ENCODE results near the gene MINDY4. TPM values are rescaled to one million over a fixed set of nuclear protein-coding genes. Genes with fewer than 3 reads are reported as not detected.

The MINDY4 gene
- polyA plus RNA-seq = under 1 TPM in 2 of 3 donors, not detected in 1; 0.45 to 0.71 TPM

DNA sequence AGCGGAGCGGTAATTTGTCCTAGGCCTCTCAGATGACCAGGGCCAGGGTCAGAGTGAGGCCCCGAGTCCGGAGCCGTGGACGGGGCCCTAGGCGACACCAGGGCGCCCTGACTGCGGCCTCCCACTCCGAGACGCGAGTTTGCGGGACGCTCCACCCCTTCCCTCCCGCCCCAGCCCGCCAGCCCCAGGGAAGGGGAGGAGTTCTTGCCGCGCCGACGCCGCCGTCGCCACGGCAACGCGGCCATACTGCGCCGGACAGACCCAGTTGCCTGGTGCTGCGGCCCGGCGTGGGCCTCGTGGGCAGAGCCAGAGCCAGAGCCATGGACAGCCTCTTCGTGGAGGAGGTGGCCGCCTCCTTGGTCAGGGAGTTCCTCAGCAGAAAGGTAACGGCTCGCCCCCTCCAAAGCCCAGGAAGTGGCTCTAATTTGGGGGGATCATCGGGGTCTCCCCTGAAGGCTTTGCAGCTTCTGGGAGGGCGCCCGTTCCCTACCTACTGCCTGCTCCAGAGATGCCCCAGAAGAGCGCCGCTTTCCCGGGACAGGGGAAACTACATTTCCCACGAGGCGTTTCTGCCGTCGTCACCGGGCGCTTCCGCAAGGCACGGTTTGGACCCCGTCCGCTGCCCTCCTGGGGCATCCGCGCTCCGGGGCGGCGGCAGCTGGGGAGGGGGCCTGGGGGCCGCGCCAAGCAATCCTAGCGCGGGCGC lies at the start of gene MINDY4:
MINDY4 (plus strand) TSS at position 244 of the 706 bp plus-strand sequence; CDS start at position 321, 77 bp downstream.
- H3K4me1 Mint-ChIP-seq = peaks cover 7 to 10% of the 10 kb centered on the region in 2 donors

DNA sequence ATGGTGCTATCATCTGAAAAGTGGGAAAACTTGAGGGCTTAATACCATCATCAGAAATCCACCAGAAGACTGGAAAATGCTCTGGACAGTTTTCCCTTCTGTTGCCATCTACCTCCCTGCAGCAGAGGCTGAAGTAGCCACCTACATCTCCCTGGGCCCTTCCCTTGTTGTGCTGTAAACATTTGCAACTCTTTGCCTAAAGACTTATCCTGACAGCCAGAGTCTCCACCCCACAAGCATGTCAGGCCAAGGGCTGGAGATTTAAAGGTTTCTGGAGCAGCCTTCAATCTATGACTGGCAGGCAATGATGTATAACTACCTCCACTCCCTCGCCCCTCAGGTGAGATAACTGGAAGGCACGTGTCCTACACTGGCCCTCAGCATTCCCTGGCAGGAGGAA lies 49.0 kb upstream of the MINDY4 start:
- Mint-ChIP-seq H3K27ac (no peak overlapping the region), H3K36me3 (peaks cover 26 to 31% (median 28%) of the 10 kb centered on the region in 3 donors), H3K4me3 (no peak overlapping the region)

More for the DNA sequence above, at the start of gene MINDY4:
- peaks cover 2% of the 10 kb centered on the region in 3 donors for H3K27me3 Mint-ChIP-seq (ENCODE audit: low read depth in 3 of 3)
- H3K9me3 Mint-ChIP-seq = no peaks in the 10 kb centered on the region
- H3K4me3 Mint-ChIP-seq = peak within 1 kb of the TSS; percentile 85 to 91 (median 85)
- H3K36me3 Mint-ChIP-seq = no peaks in the 10 kb centered on the region
- H3K27ac Mint-ChIP-seq = peak within 1 kb of the TSS in 5 of 6 donors; percentile 17 to 82 (median 47)
- peak; percentile 55 to 67 (median 66) for DNase-seq

DNA sequence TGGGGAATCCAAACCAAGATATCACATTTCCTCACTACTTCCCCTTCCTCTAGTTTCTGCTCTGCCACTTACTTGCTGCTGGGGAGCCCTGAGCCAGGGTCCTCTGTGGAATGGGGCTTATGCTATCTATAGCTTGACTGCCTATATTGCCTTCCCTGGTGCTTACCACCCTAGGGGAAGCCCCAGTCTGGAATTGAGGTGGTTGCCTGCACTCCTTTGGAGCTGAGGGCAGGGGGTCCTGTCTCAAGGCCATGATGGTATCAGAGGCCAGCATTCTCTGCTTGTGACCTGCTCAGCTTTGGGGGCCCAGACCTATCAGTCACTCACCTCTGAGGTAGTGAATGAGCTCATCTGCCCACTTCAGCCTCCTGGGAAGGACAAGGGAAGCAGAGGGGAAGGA lies 48.5 kb upstream of the MINDY4 start:
- Mint-ChIP-seq H3K27me3 (ENCODE audit: low read depth in 3 of 3) (peaks cover 0 to 6% (median 0%) of the 10 kb centered on the region in 3 donors), H3K4me3 (no peak overlapping the region), H3K9me3 (peaks cover 7 to 32% (median 19%) of the 10 kb centered on the region in 6 donors), H3K27ac (no peak overlapping the region), H3K36me3 (peaks cover 23 to 29% (median 25%) of the 10 kb centered on the region in 3 donors), H3K4me1 (peaks cover 26 to 30% of the 10 kb centered on the region in 2 donors)
- no peak for DNase-seq

More for the DNA sequence above, 49.0 kb upstream of the MINDY4 start:
- H3K27me3 Mint-ChIP-seq (ENCODE audit: low read depth in 3 of 3) = peaks cover 0 to 3% (median 0%) of the 10 kb centered on the region in 3 donors
- no peak for DNase-seq
- peaks cover 9 to 35% (median 20%) of the 10 kb centered on the region in 6 donors for H3K9me3 Mint-ChIP-seq
- peaks cover 21 to 26% of the 10 kb centered on the region in 2 donors for H3K4me1 Mint-ChIP-seq

DNA sequence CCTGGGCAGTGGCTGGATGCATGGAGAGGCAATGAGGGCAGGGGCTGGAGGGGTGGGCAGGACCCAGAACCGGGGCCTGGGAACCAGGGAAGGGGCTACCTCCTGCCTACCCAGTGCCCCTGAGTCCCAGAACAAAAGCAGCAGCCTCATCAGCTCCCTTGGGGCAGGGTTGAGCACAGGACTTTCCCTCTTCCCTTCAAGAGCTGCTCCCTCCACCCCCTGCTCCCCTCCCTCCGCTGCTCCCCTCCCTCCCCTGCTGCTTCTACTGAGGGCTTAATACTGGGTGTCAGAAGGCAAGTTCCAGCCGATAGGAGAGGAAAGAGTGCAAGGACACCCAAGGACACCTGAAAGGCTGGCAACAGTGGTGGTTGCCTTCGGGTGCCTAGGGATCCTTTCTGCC lies 47.4 kb upstream of the MINDY4 start:
- Mint-ChIP-seq H3K4me3 (no peak overlapping the region), H3K27ac (no peak overlapping the region), H3K27me3 (ENCODE audit: low read depth in 3 of 3) (peaks cover 0 to 6% (median 0%) of the 10 kb centered on the region in 3 donors), H3K36me3 (peaks cover 12 to 18% (median 14%) of the 10 kb centered on the region in 3 donors), H3K4me1 (peaks cover 37 to 41% of the 10 kb centered on the region in 2 donors), H3K9me3 (peaks cover 2 to 21% (median 10%) of the 10 kb centered on the region in 6 donors)
- DNase-seq = no peak

DNA sequence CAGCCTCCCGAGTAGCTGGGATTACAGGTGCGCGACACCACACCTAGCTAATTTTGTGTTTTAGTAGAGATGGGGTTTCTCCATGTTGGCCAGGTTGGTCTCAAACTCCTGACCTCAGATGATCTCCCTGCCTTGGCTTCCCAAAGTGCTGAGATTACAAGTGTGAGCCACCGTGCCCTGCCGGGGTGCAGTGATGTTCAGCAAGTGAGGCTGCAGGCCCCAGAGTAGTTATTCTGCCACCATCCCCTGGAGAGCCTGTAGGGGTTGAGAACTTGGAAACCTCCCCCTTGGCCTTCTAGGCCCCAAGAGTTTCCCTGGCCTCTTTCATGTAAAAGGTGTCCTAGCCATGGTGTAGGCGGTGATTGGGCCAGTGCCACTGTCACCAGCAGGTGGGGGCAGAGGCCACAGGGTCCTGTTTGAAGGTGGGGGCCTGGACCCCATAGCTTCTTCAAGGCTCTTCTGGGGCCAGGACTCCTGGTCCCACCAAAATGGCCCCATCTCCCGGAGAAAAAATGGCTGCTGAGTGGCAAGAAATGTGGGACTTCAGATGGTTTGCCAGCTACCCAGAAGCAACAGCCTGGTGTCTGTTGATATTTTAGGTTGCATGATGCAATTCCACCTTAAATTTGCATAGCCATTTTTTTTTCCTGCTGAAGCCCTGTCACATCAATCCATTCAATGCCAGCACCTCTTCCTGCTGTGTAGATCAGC lies 44.8 kb upstream of the MINDY4 start:
- DNase-seq = peak in 1 of 3 donors; percentile 23
- Mint-ChIP-seq H3K36me3 (no peaks in the 10 kb centered on the region), H3K27me3 (ENCODE audit: low read depth in 3 of 3) (peaks cover 0 to 6% (median 3%) of the 10 kb centered on the region in 3 donors), H3K27ac (peak overlapping the region; percentile 68 to 94 (median 87)), H3K4me3 (peak overlapping the region; percentile 74 to 93 (median 86)), H3K9me3 (peaks cover 0 to 2% (median 0%) of the 10 kb centered on the region in 6 donors), H3K4me1 (peaks cover 39 to 45% of the 10 kb centered on the region in 2 donors)

DNA sequence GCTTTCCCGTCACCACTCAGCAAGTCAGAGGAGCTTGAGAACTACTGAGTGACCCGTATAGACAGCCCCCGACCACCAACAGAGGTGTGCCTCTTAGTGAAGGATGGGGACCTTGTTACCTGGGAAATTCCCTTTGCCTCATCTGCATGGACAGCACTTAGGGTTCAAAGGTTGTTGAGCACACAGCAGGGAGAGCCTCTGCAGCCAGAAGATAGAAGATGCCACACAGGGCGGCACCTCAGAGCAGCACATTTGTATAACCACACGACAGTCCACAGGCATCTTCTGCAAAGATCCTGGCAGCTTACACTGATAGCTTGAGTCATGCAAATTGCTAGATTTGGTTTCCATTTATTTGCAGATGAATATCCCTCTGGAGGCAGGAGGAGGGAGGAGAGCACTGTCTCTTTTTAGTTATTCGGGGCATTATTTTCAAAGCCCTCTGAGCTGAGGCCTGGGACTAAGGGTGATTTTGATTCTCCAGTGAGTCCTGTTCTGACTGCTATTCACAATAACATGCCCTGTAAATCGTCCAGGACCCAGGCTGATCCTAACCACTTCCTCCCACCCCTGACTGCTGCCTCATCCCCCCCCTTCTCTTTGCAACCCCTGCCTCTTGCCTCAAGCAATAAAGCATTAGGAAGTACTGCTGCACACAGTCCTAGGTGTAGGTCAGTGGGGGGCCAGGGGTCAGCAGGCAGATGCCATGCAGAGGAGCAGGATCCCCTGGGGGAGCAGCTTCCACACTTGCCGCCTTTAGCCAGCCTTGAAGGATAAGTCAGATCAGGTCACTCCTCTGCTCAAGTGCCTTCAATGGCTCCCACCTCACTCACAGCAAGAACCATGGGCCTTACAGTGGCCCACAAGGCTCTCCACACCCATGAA lies 43.9 kb upstream of the MINDY4 start:
- Mint-ChIP-seq H3K4me3 (peak overlapping the region; percentile 74 to 93 (median 86)), H3K9me3 (no peaks in the 10 kb centered on the region), H3K27ac (peak overlapping the region; percentile 72 to 94 (median 87)), H3K36me3 (no peaks in the 10 kb centered on the region), H3K4me1 (peaks cover 39 to 45% of the 10 kb centered on the region in 2 donors), H3K27me3 (ENCODE audit: low read depth in 3 of 3) (peaks cover 0 to 7% (median 3%) of the 10 kb centered on the region in 3 donors)
- peak; percentile 60 to 73 (median 61) for DNase-seq

DNA sequence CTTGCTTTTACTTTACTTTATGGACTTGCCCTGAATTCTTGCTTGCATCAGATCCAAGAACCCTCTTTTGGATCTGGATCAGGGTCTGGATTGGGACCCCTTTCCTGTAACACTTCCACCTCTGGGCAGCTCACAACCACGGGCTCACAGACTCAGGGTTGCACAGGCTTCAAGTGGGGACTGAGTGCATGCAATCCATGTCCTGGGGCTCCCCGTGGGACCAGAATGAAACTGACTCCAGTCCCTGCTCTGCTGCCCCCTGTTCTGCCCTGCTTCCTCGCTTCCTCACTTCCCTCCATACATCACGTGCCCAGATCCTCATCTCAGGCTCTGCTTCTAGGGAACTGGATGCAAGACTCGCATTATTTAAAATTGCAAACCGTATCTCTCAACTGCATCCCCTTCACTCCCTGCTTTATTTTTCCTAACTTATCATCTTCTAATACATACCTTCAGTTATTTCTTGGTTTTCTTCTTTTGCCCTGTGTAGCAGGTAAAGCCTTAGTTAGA lies 42.6 kb upstream of the MINDY4 start:
- no peaks in the 10 kb centered on the region for H3K36me3 Mint-ChIP-seq
- H3K27me3 Mint-ChIP-seq (ENCODE audit: low read depth in 3 of 3) = peaks cover 0 to 5% (median 3%) of the 10 kb centered on the region in 3 donors
- peak overlapping the region in 4 of 5 donors; percentile 15 to 74 (median 43) for H3K4me3 Mint-ChIP-seq
- DNase-seq = no peak
- H3K27ac Mint-ChIP-seq = peak overlapping the region; percentile 47 to 94 (median 74)
- H3K4me1 Mint-ChIP-seq = peaks cover 37 to 45% of the 10 kb centered on the region in 2 donors
- no peaks in the 10 kb centered on the region for H3K9me3 Mint-ChIP-seq

DNA sequence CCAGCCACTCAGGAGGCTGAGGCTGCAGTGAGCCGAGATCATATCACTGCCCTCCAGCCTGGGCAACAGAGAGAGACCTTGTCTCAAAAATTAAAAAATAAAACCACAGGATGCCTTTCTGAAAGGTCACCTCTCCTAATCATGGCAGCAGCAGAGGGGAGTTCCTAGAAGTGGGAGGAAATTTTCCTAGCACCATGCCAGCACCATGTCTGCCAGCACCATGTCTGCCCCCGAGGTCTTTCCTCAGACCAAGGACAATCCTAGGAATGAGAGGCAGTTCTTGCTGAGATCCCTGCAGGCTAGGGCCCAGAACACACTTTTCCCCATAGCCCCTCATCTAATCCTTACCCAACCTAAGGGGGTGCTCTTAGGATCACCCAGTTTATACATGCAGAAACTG lies 41.6 kb upstream of the MINDY4 start:
- Mint-ChIP-seq H3K4me1 (peaks cover 37 to 45% of the 10 kb centered on the region in 2 donors), H3K27me3 (ENCODE audit: low read depth in 3 of 3) (peaks cover 0 to 6% (median 3%) of the 10 kb centered on the region in 3 donors), H3K4me3 (no peak overlapping the region), H3K9me3 (no peaks in the 10 kb centered on the region), H3K27ac (peak overlapping the region in 1 of 6 donors; percentile 22), H3K36me3 (no peaks in the 10 kb centered on the region)
- DNase-seq = no peak

DNA sequence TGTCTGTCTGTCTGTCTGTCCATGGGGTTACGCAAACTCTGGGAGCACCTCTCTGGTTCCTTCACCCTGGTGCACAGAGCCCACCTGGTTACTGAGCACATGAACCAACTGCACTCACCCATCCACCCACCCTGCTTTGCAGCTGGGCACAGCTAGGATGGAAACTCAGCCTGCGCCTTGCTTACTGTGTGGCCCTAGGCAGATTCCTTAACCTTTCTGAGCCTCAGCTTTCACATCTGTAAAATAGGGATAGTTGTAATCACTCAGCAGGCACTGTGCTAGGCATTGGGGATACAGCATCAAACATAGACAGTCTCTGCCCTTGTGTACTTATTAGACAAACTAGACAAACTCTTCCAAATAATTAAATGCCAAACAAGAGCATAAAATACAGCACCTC lies 41.1 kb upstream of the MINDY4 start:
- H3K27me3 Mint-ChIP-seq (ENCODE audit: low read depth in 3 of 3) = peaks cover 0 to 7% (median 3%) of the 10 kb centered on the region in 3 donors
- H3K9me3 Mint-ChIP-seq = no peaks in the 10 kb centered on the region
- H3K4me1 Mint-ChIP-seq = peaks cover 35 to 41% of the 10 kb centered on the region in 2 donors
- no peaks in the 10 kb centered on the region for H3K36me3 Mint-ChIP-seq
- no peak overlapping the region for H3K4me3 Mint-ChIP-seq
- no peak for DNase-seq
- peak overlapping the region in 1 of 6 donors; percentile 22 for H3K27ac Mint-ChIP-seq

DNA sequence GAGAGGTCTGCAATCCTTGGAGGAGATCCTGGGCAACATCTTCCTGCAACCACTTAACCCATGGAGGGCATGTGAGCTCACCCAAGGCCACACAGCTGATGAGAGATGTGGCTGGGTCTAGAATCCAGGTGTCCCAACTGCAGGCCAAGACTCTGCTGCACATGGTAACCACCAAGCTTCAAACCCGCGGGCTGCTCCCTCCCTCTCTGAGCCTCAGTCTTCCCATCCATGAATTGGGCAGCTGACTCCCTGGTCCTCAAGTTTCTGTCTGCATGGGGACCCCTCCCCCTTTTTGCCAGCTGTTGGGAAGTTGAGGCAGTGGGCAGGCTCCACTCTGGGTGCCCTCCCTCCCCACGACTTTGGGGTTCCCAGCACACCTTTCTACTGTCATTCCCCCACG lies 40.2 kb upstream of the MINDY4 start:
- Mint-ChIP-seq H3K4me3 (no peak overlapping the region), H3K9me3 (no peaks in the 10 kb centered on the region), H3K27me3 (ENCODE audit: low read depth in 3 of 3) (peaks cover 0 to 7% (median 5%) of the 10 kb centered on the region in 3 donors), H3K4me1 (peaks cover 30 to 32% of the 10 kb centered on the region in 2 donors), H3K36me3 (no peaks in the 10 kb centered on the region), H3K27ac (no peak overlapping the region)
- DNase-seq = no peak

DNA sequence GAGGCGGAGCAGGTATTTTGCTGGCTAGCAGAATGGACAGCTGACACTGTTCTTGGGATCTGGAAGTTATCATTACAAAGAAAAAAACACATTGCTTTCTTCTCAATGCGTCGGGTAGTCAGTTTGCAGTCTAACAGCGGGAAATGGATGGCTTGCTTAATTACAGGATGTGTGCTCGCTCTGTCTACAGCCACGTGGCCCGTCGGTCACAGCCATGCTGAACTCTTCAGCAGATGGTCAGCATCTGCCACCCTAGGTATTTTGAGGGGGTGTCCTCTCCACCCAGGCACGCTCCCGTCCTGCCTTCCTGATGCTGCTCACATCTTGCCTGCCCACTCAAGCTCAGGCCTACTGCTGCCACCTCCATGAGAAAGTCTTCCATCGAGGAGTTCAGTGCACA lies 39.6 kb upstream of the MINDY4 start:
- Mint-ChIP-seq H3K27me3 (ENCODE audit: low read depth in 3 of 3) (peaks cover 0 to 10% (median 5%) of the 10 kb centered on the region in 3 donors), H3K9me3 (no peaks in the 10 kb centered on the region), H3K4me3 (no peak overlapping the region), H3K36me3 (no peaks in the 10 kb centered on the region), H3K27ac (no peak overlapping the region), H3K4me1 (peaks cover 24 to 31% of the 10 kb centered on the region in 2 donors)
- DNase-seq = no peak

DNA sequence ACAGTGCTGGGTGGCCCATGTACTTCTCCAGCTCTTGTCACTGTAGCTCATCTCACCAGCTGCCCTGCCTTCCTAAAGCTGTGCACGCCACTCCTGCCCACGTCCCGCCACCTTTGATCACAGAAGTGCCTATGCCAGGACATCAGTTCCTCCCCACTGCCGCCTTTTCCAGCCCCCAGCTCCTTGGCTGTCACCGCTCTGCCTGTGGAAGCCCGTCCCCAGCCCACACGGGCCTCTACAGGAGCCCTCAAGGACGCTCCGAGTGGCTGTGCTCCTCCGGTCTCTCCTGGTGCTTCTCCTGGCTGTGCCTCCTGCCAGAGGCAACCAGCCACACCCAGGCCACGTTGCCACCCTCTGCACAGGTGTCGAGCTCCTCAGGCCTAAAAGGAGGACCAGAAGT lies 38.6 kb upstream of the MINDY4 start:
- DNase-seq = no peak
- no peaks in the 10 kb centered on the region for H3K36me3 Mint-ChIP-seq
- H3K27me3 Mint-ChIP-seq (ENCODE audit: low read depth in 3 of 3) = peaks cover 0 to 7% (median 5%) of the 10 kb centered on the region in 3 donors
- no peak overlapping the region for H3K4me3 Mint-ChIP-seq
- H3K27ac Mint-ChIP-seq = peak overlapping the region in 1 of 6 donors; percentile 1
- H3K4me1 Mint-ChIP-seq = peaks cover 19 to 28% of the 10 kb centered on the region in 2 donors
- H3K9me3 Mint-ChIP-seq = no peaks in the 10 kb centered on the region

DNA sequence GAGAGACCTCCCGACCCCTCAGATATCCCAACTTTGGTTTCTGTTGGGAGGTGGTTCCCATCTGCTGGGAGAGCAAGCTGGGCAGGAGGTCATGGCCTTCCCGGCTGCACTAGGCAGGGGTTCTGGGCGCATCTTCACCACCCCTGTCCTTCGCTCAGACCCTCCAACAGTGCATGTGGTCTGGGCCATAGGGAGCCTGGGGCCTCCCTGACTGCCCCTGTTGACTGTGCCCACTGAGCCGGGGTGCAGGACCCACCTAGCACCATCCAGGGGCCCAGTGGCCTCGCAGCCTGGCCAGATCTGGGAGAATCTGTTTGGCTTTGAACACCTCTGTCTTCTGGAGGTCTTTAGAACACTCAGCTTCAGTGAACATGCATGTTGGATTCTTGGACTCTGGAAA lies 38.0 kb upstream of the MINDY4 start:
- Mint-ChIP-seq H3K27ac (peak overlapping the region in 1 of 6 donors; percentile 35), H3K4me1 (peaks cover 19 to 28% of the 10 kb centered on the region in 2 donors), H3K9me3 (no peaks in the 10 kb centered on the region), H3K27me3 (ENCODE audit: low read depth in 3 of 3) (peaks cover 0 to 7% (median 5%) of the 10 kb centered on the region in 3 donors), H3K36me3 (no peaks in the 10 kb centered on the region), H3K4me3 (no peak overlapping the region)
- no peak for DNase-seq
